Measurements from ENCODE around the gene OXCT1. TPM values are rescaled to one million over a fixed set of nuclear protein-coding genes. Genes with fewer than 3 reads are reported as not detected.

OXCT1 gene
- total and polyA plus RNA-seq, 9 of the 15 experiments (the other 6 are each of a cell fraction or from before 2014, with no cell fraction given) = 24.7 to 61.2 (median 41.9) TPM

DNA sequence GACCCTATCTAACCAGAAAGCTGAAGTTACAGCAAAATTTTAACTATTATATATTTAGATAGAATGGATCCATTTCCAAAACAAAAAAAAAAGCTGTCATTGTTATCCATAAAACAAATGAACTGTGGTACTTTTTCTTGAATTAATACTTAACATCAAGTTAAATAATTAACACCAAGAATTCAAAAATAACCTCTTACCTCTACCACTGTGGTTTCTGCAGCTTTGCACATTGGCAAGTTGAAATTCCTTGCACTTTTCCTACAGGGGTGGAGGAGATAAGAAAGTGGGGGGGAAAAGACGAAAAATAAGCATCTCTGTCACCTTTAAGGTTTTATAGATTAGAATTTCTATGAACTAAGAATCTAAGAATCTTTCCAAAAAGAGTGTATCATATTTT, 30.0 kb downstream of the OXCT1 start:
- Histone ChIP-seq H3K36me3 (ENCODE audit: control insufficient read depth, insufficient read depth, low read length) (peaks cover 51% of the 10 kb centered on the region), H4K20me1 (replicated peaks; ENCODE audit: control insufficient read depth, insufficient read depth, low read length) (no peaks in the 10 kb centered on the region), H2AFZ (ENCODE audit: low read depth, low read length) (no peak overlapping the region), H3K79me2 (ENCODE audit: control insufficient read depth, insufficient read depth, low read length) (no peaks in the 10 kb centered on the region), H3K4me2 (ENCODE audit: insufficient read depth, low read length) (no peak overlapping the region), H3K4me3 (no peak overlapping the region), H3K27ac (ENCODE audit: extremely low read depth, low read depth, low read length) (no peak overlapping the region), H3K9me3 (replicated peaks; ENCODE audit: control insufficient read depth, insufficient read depth, low read depth, low read length) (no peaks in the 10 kb centered on the region), H3K9me1 (ENCODE audit: control insufficient read depth, insufficient read depth, low read length) (no peaks in the 10 kb centered on the region), H3K4me1 (replicated peaks in 1 of 2; ENCODE audit: control insufficient read depth in 2 of 2, insufficient read depth in 2 of 2, low read length in 2 of 2) (no peaks in the 10 kb centered on the region), H3K9ac (ENCODE audit: insufficient read depth in 1 of 2, low read depth in 2 of 2, low read length in 2 of 2) (no peak overlapping the region), H3K27me3 (ENCODE audit: control insufficient read depth in 2 of 2, insufficient read depth in 2 of 2, low read length in 2 of 2) (no peaks in the 10 kb centered on the region)
- in situ Hi-C loops (cut with MboI) = no loop called here
- no TSS peak for BruUV-seq (replicated peaks)
- TF ChIP-seq POLR2H (tag; IDR thresholded peaks at IDR 0.05; ENCODE audit: low read depth) = no peak
- no peak for TF ChIP-seq ESRRA (IDR thresholded peaks at IDR 0.05; ENCODE audit: borderline replicate concordance, low read depth)
- no peak for TF ChIP-seq KLF1 (tag; IDR thresholded peaks at IDR 0.05)
- TF ChIP-seq MBD2 (IDR thresholded peaks at IDR 0.05; ENCODE audit: borderline replicate concordance, low read depth) = no peak
- TF ChIP-seq DPF2 (IDR thresholded peaks at IDR 0.05) = no peak
- no peak for TF ChIP-seq KLF13 (tag; IDR thresholded peaks at IDR 0.05; ENCODE audit: borderline replicate concordance, low read depth)
- intact Hi-C loops (cut with micrococcal nuclease) = no loop called here
- ATAC-seq (no peak), DNase-seq (ENCODE audit: extremely low read depth in 1 of 4, low spot score in 3 of 4) (no peak), FAIRE-seq (no peak)
- 32% methylated on average over 1 of the region's 1 CpG for whole genome bisulfite sequencing (ENCODE audit: insufficient coverage, low coverage, missing lambda C conversion rate)
- ChIA-PET POLR2A (interaction anchor here (1.4 kb wide), 1 partner anchor 25 kb away, joined by 3 read pairs; no protein-coding TSS in a partner anchor), CTCF (ENCODE audit: low intra/inter-chr PET ratio) (no interaction called here)

- Histone ChIP-seq H3K9me1 (ENCODE audit: control insufficient read depth, insufficient read depth, low read length) (no peaks in the 10 kb centered on the region), H3K27ac (ENCODE audit: extremely low read depth, low read depth, low read length) (no peak overlapping the region), H2AFZ (ENCODE audit: low read depth, low read length) (no peak overlapping the region), H4K20me1 (replicated peaks; ENCODE audit: control insufficient read depth, insufficient read depth, low read length) (no peaks in the 10 kb centered on the region), H3K9ac (ENCODE audit: insufficient read depth in 1 of 2, low read depth in 2 of 2, low read length in 2 of 2) (no peak overlapping the region), H3K9me3 (replicated peaks; ENCODE audit: control insufficient read depth, insufficient read depth, low read depth, low read length) (no peaks in the 10 kb centered on the region), H3K4me2 (ENCODE audit: insufficient read depth, low read length) (no peak overlapping the region), H3K79me2 (ENCODE audit: control insufficient read depth, insufficient read depth, low read length) (no peaks in the 10 kb centered on the region), H3K27me3 (ENCODE audit: control insufficient read depth in 2 of 2, insufficient read depth in 2 of 2, low read length in 2 of 2) (no peaks in the 10 kb centered on the region), H3K4me3 (no peak overlapping the region), H3K4me1 (replicated peaks in 1 of 2; ENCODE audit: control insufficient read depth in 2 of 2, insufficient read depth in 2 of 2, low read length in 2 of 2) (no peaks in the 10 kb centered on the region), H3K36me3 (ENCODE audit: control insufficient read depth, insufficient read depth, low read length) (peaks cover 51% of the 10 kb centered on the region)
- in situ Hi-C loops (cut with MboI) = no loop called here
- CTCF ChIA-PET (ENCODE audit: low intra/inter-chr PET ratio) = no interaction called here
- ATAC-seq (no peak), DNase-seq (ENCODE audit: extremely low read depth in 1 of 4, low spot score in 3 of 4) (no peak), FAIRE-seq (no peak)
- BruUV-seq (replicated peaks) = no TSS peak
- WGBS (ENCODE audit: insufficient coverage, low coverage, missing lambda C conversion rate) = 45% methylated on average over 3 of the region's 3 CpGs
- POLR2A ChIA-PET = interaction anchor here (1.5 kb wide), 1 partner anchor 11 kb away, joined by 5 read pairs; no protein-coding TSS in a partner anchor
- intact Hi-C loops (cut with micrococcal nuclease) = no loop called here
- TF ChIP-seq STAT6 (CRISPR knock-in tag; IDR thresholded peaks at IDR 0.05) (no peak), NCOA6 (IDR thresholded peaks at IDR 0.05) (no peak), E2F6 (IDR thresholded peaks at IDR 0.05; ENCODE audit: borderline replicate concordance in 1 of 2, extremely low read depth in 1 of 2, insufficient read depth in 1 of 2, insufficient read length in 1 of 2, low read depth in 1 of 2, low read length in 1 of 2, poor library complexity in 1 of 2, severe bottlenecking in 1 of 2) (no peak), RB1 (IDR thresholded peaks at IDR 0.05; ENCODE audit: low read depth) (no peak), HNRNPL (IDR thresholded peaks at IDR 0.05; ENCODE audit: low read depth, low read length) (no peak), PTBP1 (IDR thresholded peaks at IDR 0.05; ENCODE audit: low read depth, low read length) (no peak), MAFF (IDR thresholded peaks at IDR 0.05; ENCODE audit: low read length) (no peak)
Measured at GRCh38 chr5:41837793-41838192, 32.4 kb downstream of the OXCT1 start.

Data from K562 (cell line).